A549 (cell line): ENCODE results near the gene MRPL12.

ENCODE experiments used
- EP300 ChIP-seq, 2 experiments: fragments of >200 bp; sonication (Bioruptor Twin); formaldehyde crosslinking; IDR thresholded peaks; 2 replicates in 1 of 2; 3 replicates in 1 of 2; pipeline ENCODE4 v1.6.1; 2016 to 2017
- TF ChIP-seq, protein P1 (sequence below): IDR thresholded peaks from 2 replicates; pipeline ENCODE4 v1.6.1; 2012

DNA sequence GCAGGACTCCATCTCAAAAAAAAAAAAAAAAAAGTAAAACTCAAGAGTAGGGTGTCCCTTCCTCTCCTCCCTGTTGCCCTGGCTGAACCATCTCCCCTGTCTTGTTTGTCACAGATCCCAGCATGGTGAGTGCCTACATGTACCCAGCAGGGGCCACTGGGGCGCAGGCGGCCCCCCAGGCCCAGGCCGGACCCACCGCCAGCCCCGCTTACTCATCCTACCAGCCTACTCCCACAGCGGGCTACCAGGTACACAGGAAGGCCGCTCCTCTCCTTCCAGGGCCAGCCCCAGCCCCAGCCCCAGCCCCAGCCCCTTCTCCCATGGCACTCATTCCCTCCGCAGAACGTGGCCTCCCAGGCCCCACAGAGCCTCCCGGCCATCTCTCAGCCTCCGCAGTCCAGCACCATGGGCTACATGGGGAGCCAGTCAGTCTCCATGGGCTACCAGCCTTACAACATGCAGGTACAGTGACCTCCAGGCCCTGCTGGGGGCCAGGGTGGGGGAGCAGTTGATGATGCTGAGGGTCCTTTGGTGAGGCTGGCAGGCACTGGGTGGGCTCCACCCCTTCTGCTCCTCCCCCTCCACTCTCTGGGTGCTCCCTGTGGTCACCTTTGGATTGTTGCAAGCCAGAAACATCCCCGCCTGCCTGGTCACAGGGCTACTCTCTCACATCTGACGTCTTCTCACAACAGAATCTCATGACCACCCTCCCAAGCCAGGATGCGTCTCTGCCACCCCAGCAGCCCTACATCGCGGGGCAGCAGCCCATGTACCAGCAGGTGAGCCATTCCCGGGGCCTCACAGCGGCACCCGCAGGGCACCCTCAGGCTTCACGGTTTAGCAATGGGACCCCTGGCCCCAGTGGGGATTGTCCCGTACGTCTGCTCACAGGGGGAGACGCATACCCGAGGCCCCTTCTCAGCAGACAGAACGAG, 2.5 kb upstream of the MRPL12 start:
- TF ChIP-seq, protein P1, sequence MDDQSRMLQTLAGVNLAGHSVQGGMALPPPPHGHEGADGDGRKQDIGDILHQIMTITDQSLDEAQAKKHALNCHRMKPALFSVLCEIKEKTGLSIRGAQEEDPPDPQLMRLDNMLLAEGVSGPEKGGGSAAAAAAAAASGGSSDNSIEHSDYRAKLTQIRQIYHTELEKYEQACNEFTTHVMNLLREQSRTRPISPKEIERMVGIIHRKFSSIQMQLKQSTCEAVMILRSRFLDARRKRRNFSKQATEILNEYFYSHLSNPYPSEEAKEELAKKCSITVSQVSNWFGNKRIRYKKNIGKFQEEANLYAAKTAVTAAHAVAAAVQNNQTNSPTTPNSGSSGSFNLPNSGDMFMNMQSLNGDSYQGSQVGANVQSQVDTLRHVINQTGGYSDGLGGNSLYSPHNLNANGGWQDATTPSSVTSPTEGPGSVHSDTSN = no peak
- no peak for TF ChIP-seq EP300 (IDR thresholded peaks at IDR 0.05)
